SK-N-SH (cell line): ENCODE results near the gene FAM76A. TPM values are rescaled to one million over a fixed set of nuclear protein-coding genes. Genes with fewer than 3 reads are reported as not detected.

ENCODE experiments used
- CTCF ChIA-PET: fragments of 300-600, 350-600 bp; formaldehyde crosslinking; extraction: SDS; loops from one replicate; lab custom pipeline; 2021; lab: Yijun Ruan, JAX
- POLR2A ChIA-PET: fragments of 350-600 bp; sonication (Branson Sonifier 250); formaldehyde crosslinking; extraction: SDS; loops from one replicate; lab custom pipeline; 2020; ENCODE audit warnings: antibody characterized with exemption, inconsistent platforms; lab: Yijun Ruan, JAX
- DNase-seq: peaks from one replicate; pipeline ENCODE4 v3.0.0; 2012
- H2AFZ ChIP-seq: fragments of 200-600 bp; sonication (generic); 2 replicates; pipeline ENCODE4 v1.8.1; 2016; ENCODE audit warnings: antibody characterized with exemption, mild to moderate bottlenecking, low read depth
- H3F3A ChIP-seq: fragments of 200-600 bp; sonication (generic); replicated peaks from 2 replicates; pipeline ENCODE3; 2016; ENCODE audit warnings: antibody characterized with exemption, mild to moderate bottlenecking; ENCODE audit not compliant: insufficient read depth
- H3K27ac ChIP-seq, 2 experiments: fragments of 200-500 bp in 1 of 2; fragments of 200-600 bp in 1 of 2; sonication (Bioruptor generic) in 1 of 2; sonication (generic), shearing (Covaris generic) in 1 of 2; 2 replicates each; pipeline versions ENCODE4 v1.5.1 to v1.6.1; 2014 to 2016; ENCODE audit warnings: low read depth in 2 of 2, inconsistent platforms in 1 of 2, low read length in 1 of 2, mild to moderate bottlenecking in 1 of 2, mixed read lengths in 1 of 2
- H3K27me3 ChIP-seq: fragments of 200-600 bp; sonication (generic), shearing (Covaris generic); 2 replicates; pipeline ENCODE4 v1.6.1; 2016; ENCODE audit warnings: mixed run types; ENCODE audit not compliant: insufficient read depth
- H3K36me3 ChIP-seq, 2 experiments: fragments of 200-500 bp in 1 of 2; fragments of 200-600 bp in 1 of 2; sonication (Bioruptor generic) in 1 of 2; sonication (generic) in 1 of 2; replicated peaks in 1 of 2; 2 replicates each; pipeline versions ENCODE3 to v1.5.1; 2014 to 2016; ENCODE audit warnings: low read length in 1 of 2, mild to moderate bottlenecking in 1 of 2; ENCODE audit not compliant: insufficient read depth in 2 of 2, control insufficient read depth in 1 of 2
- H3K4me1 ChIP-seq, 2 experiments: fragments of 200-500 bp in 1 of 2; fragments of 200-600 bp in 1 of 2; sonication (Bioruptor generic) in 1 of 2; sonication (generic), shearing (Covaris generic) in 1 of 2; 2 replicates each; pipeline versions ENCODE4 v1.5.1 to v1.6.1; 2014 to 2016; ENCODE audit warnings: low read depth in 1 of 2, low read length in 1 of 2, mixed run types in 1 of 2; ENCODE audit not compliant: insufficient read depth in 2 of 2, control insufficient read depth in 1 of 2
- H3K4me2 ChIP-seq: fragments of 200-600 bp; sonication (generic), shearing (Covaris generic); 2 replicates; pipeline ENCODE4 v1.6.1; 2017; ENCODE audit warnings: mixed run types
- H3K4me3 ChIP-seq, 2 experiments: fragments of 200-500 bp in 1 of 2; fragments of 200-600 bp in 1 of 2; sonication (Bioruptor generic) in 1 of 2; sonication (generic), shearing (Covaris generic) in 1 of 2; 2 replicates each; pipeline versions ENCODE4 v1.5.1 to v1.8.1; 2014 to 2016; ENCODE audit warnings: low read depth in 2 of 2, inconsistent platforms in 1 of 2, low read length in 1 of 2, mild to moderate bottlenecking in 1 of 2, mixed read lengths in 1 of 2, moderate library complexity in 1 of 2
- H3K79me2 ChIP-seq: fragments of 200-600 bp; sonication (generic); 2 replicates; pipeline ENCODE4 v1.8.1; 2017; ENCODE audit warnings: mild to moderate bottlenecking; ENCODE audit not compliant: insufficient read depth
- H3K9ac ChIP-seq: fragments of 200-600 bp; sonication (generic); 2 replicates; pipeline ENCODE4 v1.6.1; 2017; ENCODE audit warnings: mixed run types
- H3K9me2 ChIP-seq: fragments of 200-600 bp; sonication (generic); 2 replicates; pipeline ENCODE4 v1.6.1; 2017; ENCODE audit warnings: mixed run types
- H3K9me3 ChIP-seq: fragments of 200-600 bp; sonication (generic); 2 replicates; pipeline ENCODE4 v1.6.1; 2017; ENCODE audit warnings: mixed run types, mild to moderate bottlenecking, moderate library complexity
- H4K20me1 ChIP-seq: fragments of 200-600 bp; sonication (generic); 2 replicates; pipeline ENCODE4 v1.6.1; 2017; ENCODE audit warnings: mild to moderate bottlenecking, mixed run types; ENCODE audit not compliant: insufficient read depth
- JUND ChIP-seq: IDR thresholded peaks from 2 replicates; pipeline ENCODE4 v1.4.0; 2012
- MEF2A ChIP-seq: IDR thresholded peaks from 2 replicates; pipeline ENCODE4 v1.4.0; 2012; ENCODE audit warnings: low read depth, borderline replicate concordance
- RCOR1 ChIP-seq: fragments of 150-350 bp; IDR thresholded peaks from 2 replicates; pipeline ENCODE4 v1.6.1; 2017; ENCODE audit warnings: antibody characterized with exemption, low read length
- RXRA ChIP-seq: IDR thresholded peaks from 2 replicates; pipeline ENCODE4 v1.4.0; 2012; ENCODE audit warnings: low read depth, mild to moderate bottlenecking, borderline replicate concordance
- WGBS: methylation state at CpG from one replicate; pipeline ENCODE4 v1.1.6; 2017; ENCODE audit warnings: low lambda C conversion rate; 5-methylcytosine and 5-hydroxymethylcytosine counted together
- polyA plus RNA-seq, 3 experiments: library from polyadenylated mRNA; depleted of rRNA; stranded (reverse); fragments of >200 nt; gene quantifications; 2 replicates each; pipeline ENCODE4 v1.2.3, GENCODE V29; 2012
- TF ChIP-seq, protein P1 (sequence below): IDR thresholded peaks from 2 replicates; pipeline ENCODE4 v1.4.0; 2012; ENCODE audit warnings: low read depth
- TF ChIP-seq, protein P2 (sequence below): fragments of 200-600 bp; sonication (generic); IDR thresholded peaks from 2 replicates; pipeline ENCODE4 v1.6.1; 2017; ENCODE audit warnings: antibody characterized with exemption, mild to moderate bottlenecking, moderate library complexity
- TF ChIP-seq, protein P3 (sequence below): IDR thresholded peaks from 2 replicates; pipeline ENCODE4 v1.4.0; 2012; ENCODE audit warnings: low read depth, borderline replicate concordance
- TF ChIP-seq, protein P4 (sequence below): IDR thresholded peaks from 2 replicates; pipeline ENCODE4; 2012

Gene FAM76A
- polyA plus RNA-seq, 1 of the 3 experiments (the other 2 are of a cell fraction): 2.9 TPM

DNA sequence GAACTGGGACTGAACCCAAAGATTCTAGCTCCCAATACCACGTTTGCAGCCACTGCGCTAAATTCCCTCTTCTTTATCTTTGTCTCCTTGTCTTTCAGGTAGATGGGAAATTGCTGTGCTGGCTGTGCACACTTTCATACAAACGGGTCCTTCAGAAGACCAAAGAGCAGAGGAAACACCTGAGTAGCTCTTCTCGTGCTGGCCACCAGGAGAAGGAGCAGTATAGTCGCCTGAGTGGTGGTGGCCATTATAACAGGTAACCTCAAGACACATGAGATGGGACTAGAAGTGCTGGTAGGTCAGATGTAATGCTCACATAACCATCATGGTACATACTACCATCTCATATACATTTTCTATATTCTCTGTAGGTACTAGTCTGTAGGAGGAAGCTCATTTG, 18.8 kb downstream of the FAM76A start:
- H3K4me2 ChIP-seq: no peak overlapping the region
- ChIA-PET CTCF (interaction anchor here (1.1 to 1.8 kb wide), 3 partner anchors 10 to 90 kb away, joined by 3 to 4 read pairs (median 3); partner anchors contain the start of gene FAM76A), POLR2A (no interaction called here)
- no peaks in the 10 kb centered on the region for H4K20me1 ChIP-seq
- no peak for TF ChIP-seq RCOR1
- TF ChIP-seq, protein P1, sequence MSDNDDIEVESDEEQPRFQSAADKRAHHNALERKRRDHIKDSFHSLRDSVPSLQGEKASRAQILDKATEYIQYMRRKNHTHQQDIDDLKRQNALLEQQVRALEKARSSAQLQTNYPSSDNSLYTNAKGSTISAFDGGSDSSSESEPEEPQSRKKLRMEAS: no peak
- TF ChIP-seq, protein P2, sequence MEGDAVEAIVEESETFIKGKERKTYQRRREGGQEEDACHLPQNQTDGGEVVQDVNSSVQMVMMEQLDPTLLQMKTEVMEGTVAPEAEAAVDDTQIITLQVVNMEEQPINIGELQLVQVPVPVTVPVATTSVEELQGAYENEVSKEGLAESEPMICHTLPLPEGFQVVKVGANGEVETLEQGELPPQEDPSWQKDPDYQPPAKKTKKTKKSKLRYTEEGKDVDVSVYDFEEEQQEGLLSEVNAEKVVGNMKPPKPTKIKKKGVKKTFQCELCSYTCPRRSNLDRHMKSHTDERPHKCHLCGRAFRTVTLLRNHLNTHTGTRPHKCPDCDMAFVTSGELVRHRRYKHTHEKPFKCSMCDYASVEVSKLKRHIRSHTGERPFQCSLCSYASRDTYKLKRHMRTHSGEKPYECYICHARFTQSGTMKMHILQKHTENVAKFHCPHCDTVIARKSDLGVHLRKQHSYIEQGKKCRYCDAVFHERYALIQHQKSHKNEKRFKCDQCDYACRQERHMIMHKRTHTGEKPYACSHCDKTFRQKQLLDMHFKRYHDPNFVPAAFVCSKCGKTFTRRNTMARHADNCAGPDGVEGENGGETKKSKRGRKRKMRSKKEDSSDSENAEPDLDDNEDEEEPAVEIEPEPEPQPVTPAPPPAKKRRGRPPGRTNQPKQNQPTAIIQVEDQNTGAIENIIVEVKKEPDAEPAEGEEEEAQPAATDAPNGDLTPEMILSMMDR: no peak
- no peaks in the 10 kb centered on the region for H3F3A ChIP-seq
- no peaks in the 10 kb centered on the region for H3K9me2 ChIP-seq
- no peak overlapping the region for H3K27ac ChIP-seq
- no peaks in the 10 kb centered on the region for H3K79me2 ChIP-seq
- H3K4me1 ChIP-seq: no peaks in the 10 kb centered on the region
- no peaks in the 10 kb centered on the region for H3K27me3 ChIP-seq
- no peak overlapping the region for H3K9ac ChIP-seq
- H2AFZ ChIP-seq: no peak overlapping the region
- no peaks in the 10 kb centered on the region for H3K9me3 ChIP-seq
- H3K36me3 ChIP-seq: peaks cover 6 to 21% of the 10 kb centered on the region in 2 experiments
- no peak overlapping the region for H3K4me3 ChIP-seq
- no peak for DNase-seq
- WGBS: 83% methylated on average over 5 of the region's 5 CpGs

DNA sequence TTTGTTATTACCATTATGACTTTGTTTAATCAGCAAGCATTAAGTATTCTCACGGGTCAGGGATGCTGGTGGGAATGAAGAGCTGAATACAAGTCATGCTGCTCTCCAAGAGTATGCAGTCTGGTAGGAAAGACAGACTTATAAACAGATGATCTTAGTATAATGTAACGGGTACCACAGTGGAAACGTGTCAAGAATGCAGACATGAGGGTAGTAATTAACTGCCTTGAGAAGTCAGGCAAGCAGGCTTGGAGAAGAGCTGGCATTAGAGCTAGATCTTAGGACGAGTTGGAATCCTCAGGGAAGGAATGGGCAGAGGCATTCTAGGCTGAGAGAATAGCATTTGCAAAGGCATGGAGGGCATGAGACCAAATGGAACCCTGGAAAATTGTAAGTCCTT, 19.7 kb downstream of the FAM76A start:
- WGBS: 89% methylated on average over 4 of the region's 4 CpGs
- TF ChIP-seq JUND (no peak), RXRA (no peak), MEF2A (no peak)
- TF ChIP-seq, protein P3, sequence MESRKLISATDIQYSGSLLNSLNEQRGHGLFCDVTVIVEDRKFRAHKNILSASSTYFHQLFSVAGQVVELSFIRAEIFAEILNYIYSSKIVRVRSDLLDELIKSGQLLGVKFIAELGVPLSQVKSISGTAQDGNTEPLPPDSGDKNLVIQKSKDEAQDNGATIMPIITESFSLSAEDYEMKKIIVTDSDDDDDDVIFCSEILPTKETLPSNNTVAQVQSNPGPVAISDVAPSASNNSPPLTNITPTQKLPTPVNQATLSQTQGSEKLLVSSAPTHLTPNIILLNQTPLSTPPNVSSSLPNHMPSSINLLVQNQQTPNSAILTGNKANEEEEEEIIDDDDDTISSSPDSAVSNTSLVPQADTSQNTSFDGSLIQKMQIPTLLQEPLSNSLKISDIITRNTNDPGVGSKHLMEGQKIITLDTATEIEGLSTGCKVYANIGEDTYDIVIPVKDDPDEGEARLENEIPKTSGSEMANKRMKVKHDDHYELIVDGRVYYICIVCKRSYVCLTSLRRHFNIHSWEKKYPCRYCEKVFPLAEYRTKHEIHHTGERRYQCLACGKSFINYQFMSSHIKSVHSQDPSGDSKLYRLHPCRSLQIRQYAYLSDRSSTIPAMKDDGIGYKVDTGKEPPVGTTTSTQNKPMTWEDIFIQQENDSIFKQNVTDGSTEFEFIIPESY: no peak
- TF ChIP-seq, protein P4, sequence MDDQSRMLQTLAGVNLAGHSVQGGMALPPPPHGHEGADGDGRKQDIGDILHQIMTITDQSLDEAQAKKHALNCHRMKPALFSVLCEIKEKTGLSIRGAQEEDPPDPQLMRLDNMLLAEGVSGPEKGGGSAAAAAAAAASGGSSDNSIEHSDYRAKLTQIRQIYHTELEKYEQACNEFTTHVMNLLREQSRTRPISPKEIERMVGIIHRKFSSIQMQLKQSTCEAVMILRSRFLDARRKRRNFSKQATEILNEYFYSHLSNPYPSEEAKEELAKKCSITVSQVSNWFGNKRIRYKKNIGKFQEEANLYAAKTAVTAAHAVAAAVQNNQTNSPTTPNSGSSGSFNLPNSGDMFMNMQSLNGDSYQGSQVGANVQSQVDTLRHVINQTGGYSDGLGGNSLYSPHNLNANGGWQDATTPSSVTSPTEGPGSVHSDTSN: no peak
- TF ChIP-seq, protein P1: no peak
- H3K9me2 ChIP-seq: no peaks in the 10 kb centered on the region
- no peak overlapping the region for H2AFZ ChIP-seq
- POLR2A ChIA-PET: interaction anchor here (0.5 kb wide), 1 partner anchor 102 kb away, joined by 3 read pairs; no protein-coding TSS in a partner anchor
- DNase-seq: no peak
- H3K9ac ChIP-seq: no peak overlapping the region
- H4K20me1 ChIP-seq: no peaks in the 10 kb centered on the region
- no peak overlapping the region for H3K4me3 ChIP-seq
- no peak overlapping the region for H3K27ac ChIP-seq
- no peaks in the 10 kb centered on the region for H3K4me1 ChIP-seq
- no peaks in the 10 kb centered on the region for H3K79me2 ChIP-seq
- H3K36me3 ChIP-seq: peaks cover 13 to 24% of the 10 kb centered on the region in 2 experiments
- no peak overlapping the region for H3K4me2 ChIP-seq
- CTCF ChIA-PET: interaction anchor here (1.1 to 1.5 kb wide), 3 partner anchors 15 to 56 kb away, joined by 3 to 4 read pairs (median 3); partner anchors contain the start of gene FAM76A
- H3K27me3 ChIP-seq: no peaks in the 10 kb centered on the region
- no peaks in the 10 kb centered on the region for H3F3A ChIP-seq
- no peaks in the 10 kb centered on the region for H3K9me3 ChIP-seq
